UCSD-AML1 (cell line): ENCODE data around the gene FBP2.

Experiments
- DNase-seq: peaks from one replicate; lab custom pipeline; 2025; ENCODE audit not compliant: unreplicated experiment; lab: John Stamatoyannopoulos, UW

The FBP2 gene

DNA sequence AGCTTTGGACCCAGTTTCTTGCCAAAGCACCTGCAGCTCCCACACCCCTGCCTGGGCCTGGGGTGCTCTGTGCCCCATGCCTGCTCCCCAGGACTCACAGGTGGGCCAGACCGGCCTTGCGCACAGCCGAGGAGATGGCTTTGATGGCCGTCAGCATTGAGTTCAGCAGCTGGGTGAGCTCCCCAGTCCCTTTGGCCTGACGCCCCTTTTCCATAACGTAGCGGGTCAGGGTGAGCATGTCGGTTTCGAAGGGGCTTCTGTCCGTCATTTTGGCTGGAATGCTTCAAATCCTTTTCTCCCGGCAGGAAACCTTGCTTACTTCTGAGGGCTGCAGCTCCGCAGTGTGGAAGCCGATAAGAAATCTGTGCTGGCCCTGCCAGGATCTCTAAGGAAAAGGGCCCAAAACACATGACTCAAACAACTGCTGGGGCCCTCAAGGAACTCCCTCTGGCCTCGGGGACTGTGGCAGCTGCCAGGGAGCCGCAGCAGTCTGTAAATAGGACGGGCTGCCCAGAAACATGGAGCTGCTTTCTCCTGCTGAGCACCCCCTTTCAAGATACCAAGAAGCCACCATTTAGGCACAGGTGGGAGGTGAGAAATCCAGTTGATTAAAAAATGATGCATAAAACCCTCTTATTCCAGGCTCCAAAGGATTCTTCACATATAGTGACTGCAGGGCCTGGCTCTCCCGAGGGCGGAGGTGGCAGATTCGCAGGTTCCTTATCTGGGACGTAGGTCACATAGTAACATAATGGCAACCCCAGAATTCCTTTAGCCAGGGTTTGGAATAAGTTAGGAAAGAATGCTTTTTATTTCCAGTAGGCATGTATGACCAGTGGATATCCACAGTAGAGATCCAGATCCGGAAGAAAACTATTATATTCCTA is at the start of gene FBP2:
Gene FBP2 (minus strand): TSS at position 366 of the 887 bp plus-strand sequence. CDS start 98 bp downstream, at position 268.
- no peak for DNase-seq

DNA sequence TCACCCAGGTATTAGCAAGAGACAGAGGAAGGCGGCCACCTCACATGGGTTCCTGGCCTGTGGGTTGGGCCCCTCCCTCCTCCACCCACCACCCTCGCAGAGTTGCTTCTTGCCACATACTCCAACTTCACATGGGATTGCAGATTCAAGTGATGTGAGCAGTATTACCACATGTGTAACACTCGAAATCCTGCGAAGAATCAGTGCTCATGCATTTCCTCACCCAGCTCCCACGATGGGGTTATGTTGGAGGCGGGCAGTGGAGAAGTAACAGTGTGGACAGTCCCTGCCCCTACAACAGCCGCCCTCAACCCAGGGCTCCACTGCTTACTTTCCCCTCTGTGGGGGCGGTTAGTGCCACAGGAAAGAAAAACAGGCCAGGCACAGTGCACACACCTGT is 49.6 kb upstream of the FBP2 start:
- no peak for DNase-seq

DNA sequence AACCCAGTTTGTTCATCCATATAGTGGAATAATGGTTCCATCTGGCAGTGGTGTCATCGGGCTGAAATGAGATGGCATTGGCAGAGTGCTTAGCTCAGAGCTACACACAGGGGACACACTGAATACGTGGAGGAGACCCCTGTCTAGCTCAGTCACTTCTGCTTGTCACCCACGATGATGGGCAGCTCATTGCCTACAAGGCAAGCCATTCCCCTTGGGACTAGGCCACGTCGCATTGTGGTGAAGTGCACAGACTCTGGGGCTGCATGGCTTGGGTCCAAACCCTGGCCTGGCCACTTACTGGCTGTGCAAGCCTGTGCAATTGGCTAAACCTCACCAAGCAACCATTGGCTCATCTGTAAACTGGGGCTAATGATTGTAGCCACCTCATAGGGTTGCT is 48.9 kb upstream of the FBP2 start:
- no peak for DNase-seq

DNA sequence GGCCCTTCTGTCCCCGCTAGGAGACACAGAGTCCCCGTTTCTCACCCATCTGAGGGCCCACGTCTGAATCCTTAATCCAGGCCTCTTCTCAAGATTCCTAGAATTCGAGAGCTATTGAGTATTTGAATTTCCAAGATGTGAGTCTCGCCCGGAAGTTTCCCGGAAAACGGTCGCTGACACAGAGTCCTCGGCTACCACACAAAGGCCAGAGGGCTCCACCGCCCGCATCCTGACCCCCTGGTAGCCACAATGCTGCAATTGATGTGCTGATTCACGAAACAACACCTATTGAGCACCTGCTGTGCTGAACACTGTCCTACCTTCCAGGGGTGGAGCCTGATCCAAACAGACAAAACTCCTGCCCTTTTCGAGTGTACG is 46.4 kb upstream of the FBP2 start:
- DNase-seq, result no peak

DNA sequence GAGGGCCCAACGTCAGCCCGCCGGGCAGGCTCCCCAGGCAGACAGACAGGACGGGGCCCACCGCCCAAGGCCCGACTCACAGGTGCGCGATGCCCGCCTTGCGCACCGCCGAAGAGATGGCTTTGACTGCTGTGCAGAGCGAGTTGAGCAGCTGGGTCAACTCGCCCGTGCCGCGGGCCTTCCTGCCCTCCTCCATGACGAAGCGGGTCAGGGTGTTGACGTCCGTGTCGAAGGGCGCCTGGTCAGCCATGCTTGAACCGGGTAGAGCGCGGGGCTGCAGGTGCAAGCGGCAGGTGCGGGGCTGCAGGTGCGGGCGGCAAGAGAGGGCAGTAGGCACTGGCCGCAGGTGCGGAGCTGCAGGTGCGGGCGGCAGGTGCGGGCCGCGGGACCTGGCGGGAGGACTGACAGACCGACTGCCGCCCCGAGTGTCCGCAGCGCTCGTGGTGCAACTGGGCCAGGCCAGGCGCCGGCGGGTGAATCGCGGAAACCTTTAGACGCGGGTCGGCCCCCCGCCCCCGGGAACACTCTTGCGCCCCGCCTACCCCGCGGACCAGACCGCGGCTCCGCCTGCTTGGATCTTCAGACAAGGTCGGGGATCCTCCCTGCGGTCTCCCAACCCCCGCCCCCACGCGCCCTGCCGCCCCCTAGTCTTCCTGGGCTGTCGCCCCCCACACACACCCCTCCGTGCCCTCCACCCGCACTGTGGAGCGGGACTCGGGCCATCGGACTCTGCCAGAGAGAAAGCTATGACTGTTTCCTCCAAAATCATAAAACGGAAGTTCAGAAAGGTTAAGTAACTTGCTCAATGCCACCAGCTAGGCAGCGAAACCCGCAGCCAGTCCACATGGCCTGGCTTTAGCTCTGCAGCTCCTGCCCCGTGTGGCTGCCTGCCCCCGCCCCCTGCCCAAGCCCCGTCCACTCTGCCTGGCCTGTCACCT is 45.7 kb upstream of the FBP2 start, which contains the start of gene FBP1:
Gene FBP1 (minus strand): TSS at position 458 of the 938 bp plus-strand sequence. CDS start 208 bp downstream, at position 250.
- no peak for DNase-seq

DNA sequence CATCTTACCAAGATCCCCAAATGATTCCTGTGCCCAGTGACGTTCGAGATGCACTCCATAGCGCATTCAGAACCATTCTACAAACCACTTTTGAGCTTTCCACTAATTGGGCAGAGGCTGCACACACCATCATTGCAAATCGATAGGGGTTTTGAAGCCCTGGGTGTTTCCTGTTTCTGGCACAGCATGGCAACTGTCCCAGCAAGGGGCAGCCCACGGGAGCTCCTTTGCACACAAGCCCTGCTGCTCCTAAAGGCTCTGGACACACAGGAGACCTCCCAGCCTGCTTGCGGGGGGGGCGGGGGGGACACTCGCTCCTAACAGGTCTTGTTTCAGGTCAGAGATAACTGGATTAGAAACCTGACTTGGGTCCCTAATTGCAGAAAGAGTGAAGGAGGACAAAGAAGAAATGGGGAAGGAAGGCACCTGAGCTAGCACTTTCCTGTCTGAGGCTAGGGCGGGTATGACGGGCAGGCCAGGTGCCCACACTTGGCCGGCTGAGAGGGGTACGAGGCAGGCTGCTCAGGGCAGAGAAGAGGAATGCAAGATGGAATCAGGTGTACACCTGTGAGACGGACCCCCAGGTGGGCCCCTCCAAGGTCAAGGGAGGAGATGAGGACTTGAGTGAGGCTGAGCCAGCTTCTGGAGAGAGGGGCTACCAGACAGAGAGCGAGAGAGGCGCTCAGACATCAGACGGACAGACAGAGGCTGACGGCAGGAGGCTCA is 44.9 kb upstream of the FBP2 start:
- no peak for DNase-seq

DNA sequence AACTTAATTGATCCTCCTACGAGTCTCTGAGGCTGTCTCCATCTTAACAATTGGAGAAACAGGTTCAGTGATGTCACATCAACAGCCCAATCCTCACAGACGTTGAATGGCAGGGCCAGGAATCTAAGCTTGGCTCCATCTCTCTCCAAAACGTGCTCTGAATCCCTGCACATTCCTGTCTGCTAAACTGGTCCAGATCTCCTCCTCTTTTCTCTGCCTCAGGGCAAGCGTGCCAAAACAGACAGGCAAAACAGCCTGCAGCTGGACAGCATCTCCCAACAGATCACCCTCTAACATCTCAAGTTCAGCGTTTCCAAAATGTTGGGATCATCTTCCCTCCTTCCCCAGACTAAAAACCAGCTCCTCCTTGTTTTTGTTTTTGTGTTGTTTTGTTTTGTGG is 39.1 kb upstream of the FBP2 start:
- DNase-seq, result no peak

DNA sequence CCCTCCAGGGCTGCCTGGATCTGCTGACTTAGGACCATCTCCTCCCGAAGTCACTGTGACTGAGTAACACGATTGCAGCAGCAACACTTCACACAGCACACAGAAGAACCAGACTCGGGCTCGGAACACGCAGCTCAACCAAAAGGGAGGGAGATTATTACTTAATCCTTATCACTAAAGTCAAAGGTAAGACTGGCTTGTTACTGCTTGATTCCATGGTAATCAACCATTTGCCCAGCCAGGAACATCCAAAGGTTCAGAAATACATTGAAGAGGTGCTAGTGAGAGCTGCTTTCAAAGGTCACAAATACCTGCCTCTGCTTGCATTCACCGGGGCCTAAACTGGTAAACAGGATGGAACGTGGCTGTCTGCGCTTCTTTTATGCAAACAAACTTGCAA is 38.0 kb upstream of the FBP2 start:
- DNase-seq, result no peak

DNA sequence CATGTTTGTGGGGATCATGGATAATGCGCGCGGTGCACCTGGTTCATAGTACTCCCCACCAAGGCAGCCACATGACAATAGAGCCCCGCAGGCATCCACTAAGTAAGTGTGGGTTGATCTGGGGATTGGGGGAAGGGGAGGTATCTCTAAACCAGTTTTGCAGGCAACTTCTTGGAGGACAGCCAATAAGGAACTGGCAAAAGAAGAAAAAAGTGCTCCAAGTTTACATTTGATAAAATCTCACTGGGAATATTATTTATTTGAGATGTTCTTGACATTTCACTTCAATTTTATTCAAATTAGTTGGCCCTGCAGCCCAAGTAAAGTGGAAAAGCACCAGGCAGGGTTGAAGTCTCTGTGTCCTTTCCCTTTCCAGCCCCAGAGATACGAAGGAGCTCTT is 37.2 kb upstream of the FBP2 start:
- DNase-seq, result no peak

DNA sequence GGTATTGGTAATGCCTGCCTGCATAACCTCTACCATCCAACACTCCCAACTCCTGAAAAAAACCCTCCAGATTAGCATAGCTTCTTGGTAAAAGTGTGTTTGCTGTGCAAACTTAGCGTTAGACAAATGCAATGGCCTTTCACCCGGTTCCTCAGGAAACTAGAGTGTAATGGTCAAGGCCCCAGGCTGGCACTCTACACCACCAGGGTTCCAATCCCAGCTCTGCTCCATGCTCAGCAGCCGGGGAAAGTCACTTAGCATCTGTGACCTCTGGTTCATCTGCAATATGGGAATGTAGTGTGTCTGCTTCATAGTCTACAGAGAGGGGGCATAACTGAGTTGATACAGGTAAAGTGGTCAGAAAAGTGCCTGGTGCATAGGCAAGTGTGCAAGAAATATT is 36.7 kb upstream of the FBP2 start:
- DNase-seq, result no peak

DNA sequence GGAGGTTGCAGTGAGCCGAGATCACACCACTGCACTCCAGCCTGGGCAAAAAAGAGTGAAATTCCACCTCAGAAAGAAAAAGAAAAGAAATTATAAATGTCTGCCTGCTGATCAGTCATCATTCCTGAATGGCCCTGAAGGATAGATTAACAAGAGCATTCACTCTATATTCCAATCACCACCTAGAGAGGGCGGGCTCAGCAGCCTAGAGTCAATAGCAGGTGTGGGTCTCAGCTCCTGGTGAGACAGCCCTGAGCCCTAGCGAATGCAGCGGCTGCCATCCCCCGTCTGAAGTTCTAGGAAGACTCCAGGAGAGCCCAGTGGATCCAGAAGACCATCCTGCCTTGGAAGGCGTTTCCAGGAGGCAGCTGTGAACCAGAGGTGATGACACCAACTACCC is 33.7 kb upstream of the FBP2 start:
- no peak for DNase-seq

DNA sequence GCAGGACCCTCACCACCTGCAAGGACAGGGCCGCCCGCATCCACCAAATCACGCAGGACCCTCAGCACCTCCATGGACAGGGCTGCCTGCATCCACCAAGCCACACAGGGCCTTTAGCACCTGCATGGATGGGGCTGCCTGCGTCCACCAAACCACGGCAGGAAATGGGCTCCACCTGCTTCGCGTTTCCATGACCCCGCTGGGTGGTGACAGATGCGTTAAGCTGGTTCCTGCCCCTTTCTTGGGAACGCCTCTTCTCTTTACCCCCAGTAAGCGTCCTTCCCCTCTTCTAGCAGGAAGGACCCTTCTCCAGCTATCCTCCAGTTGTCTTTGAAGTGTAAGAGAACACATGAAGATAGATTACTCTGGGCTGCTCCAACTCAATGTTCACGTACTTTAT is 32.2 kb upstream of the FBP2 start:
- no peak for DNase-seq

DNA sequence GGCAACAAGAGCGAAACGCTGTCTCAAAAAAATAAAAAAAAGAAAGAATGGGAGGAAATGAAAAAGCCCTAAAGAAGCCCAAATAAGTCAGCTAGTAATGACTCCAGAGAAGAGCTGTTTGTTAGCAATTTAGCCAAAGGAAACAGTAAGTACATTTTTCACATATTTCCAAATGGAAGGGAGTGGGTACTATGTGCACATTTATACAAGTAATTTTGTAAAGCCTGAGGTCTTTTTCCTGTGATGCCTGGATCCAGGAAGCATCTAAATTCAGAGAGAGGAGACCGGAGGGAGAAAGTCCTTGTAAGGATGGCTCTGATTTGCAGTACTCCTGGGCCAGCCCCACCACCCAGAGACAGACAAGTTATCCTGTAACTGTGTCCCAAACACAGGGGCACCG is 31.0 kb upstream of the FBP2 start:
- no peak for DNase-seq

DNA sequence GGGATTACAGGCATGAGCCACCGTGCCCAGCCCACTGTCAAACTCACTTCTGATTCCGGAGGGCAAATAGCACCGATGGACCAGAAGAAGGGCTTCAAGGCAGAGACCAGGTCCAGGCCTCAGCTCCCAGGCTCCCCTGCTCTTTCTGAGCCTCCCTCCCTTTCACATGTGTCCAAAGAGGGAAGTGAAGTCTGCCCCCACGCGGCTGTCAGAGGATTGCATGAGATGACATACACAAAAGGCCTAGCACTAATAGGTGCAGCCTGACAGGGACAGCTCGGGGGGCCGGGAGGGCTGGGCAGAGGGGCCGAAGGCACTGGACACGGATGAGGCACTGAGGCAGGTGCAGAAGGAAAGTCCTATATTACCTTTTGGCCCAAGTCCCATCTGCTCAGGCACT is 29.6 kb upstream of the FBP2 start:
- peak; percentile 39 for DNase-seq

DNA sequence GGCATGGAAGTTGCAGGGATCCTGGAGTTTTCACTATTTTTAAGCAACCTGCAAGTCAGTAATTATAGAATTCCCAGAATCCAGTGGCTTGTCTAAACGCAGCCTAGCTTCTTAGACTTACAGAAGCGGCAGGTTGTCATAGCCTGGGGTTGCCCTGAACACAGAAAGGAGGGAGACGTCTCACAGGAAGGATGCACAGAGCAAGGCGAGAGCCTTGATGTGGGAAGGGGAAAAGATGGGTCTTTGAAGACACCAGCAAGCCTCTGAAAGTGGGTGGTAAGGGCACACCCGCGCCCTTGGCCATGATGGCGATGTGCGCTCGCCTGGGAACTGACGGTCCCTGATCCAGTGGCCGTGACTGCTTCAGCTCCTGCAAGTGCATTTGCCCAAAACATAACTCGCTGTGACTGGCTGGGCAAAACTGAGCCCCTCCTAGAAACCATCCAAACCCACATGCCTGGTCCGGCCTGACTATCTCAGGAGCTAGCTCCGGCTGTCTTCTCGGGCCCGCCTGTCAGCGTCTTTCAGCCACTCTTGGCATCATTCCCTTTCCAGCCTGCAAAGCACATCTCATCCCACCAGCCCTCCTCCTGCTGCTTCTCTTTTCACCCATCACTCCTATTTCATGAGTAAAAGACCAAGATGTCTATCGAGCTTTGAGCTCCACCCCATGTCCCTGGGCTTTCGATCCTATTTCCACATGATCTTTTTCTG is 28.6 kb upstream of the FBP2 start:
- DNase-seq, result no peak

DNA sequence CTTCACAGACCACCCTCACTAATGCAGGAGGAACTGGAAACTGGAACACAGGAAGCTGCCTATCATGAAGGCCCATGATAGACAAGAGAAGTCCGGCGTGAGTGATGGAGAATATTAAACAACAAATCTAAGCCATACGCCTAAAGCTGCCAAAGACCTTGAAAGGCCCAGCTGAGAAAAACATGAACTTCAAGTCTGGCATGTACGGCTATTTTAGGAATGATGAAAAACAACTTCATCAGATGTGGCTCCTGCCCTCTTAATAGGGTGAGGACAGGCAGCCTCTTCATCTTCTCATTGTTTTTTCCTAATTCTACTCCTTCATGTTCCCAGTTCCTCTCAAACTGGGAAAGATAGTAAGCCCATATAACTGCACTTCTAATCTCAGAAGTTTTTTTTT is 25.4 kb upstream of the FBP2 start:
- no peak for DNase-seq

DNA sequence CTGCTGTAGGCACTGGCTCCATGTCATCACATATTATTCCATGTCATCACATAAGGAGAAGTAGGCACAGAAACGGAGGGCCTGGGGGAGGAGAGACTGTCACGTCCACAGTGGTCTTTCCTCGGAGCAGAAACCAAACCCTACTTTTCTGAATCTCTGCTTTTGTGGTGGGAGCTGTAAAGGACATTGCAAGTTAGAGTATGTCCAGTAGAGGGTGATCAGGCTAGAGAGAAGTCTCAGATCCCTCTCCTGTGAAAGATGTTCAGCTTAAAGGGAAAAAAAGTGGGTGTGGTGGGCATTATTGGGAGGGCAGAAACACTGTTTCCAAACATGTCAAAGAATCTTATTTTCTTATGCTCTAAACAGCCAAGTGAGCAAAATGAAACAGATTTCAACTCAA is 19.4 kb upstream of the FBP2 start:
- no peak for DNase-seq

DNA sequence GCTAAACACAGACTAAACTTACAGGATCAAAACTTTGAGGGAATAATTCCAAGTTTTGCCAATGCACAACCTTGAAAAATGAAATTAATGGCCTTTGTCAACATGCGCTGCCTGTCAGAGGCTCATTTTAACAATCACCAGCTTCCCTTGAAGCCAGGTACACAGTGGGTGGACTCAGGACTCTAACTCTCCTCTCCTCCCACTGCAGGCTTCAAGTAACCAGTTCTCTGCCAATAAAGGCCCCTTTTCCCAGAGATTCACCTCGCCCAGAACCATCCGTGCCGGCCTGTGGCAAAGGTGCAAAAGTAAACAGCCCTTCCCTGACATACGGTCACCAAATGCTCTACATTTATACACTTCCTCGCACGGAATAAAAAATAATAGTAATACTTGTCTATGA is 18.4 kb upstream of the FBP2 start:
- no peak for DNase-seq

DNA sequence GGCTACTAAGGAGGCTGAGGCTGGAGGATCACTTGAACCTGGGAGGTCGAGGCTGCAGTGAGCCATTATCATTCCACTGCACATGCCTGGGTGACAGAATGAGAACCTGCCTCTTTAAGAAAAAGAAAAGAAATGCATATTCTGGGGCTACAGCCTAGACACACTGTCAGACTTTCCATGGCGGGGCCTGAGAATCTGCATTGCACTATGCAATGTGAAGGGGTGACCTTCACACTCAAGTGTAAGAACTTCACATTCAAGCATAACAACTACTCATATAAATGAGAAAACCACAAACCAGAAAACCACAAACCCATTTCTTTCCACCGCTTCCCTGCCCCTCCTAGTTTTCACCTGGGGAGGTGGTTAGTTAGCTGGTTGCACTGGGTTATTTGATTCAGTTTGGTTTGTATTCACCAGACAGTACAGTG is 18.0 kb upstream of the FBP2 start:
- no peak for DNase-seq

DNA sequence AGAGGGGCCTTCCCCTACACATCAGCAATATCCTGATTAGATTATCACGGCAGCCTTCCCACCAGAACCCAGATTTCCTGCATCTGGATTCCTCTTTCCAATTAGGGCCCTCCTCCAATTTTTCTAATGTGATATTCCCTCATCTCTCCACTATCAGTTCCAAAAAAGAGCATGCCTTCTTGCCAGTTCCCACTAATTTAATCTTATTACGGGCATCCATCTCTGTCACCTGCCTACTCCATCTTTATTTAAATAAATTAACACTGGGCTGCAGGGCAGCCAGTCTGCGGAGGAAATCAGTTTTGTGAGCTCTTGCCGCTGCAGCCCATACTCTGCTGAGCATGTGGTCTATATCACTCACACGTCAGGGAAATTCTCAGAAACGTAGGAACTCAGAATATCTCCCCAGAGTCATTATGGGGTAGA is 16.6 kb upstream of the FBP2 start:
- DNase-seq, result no peak

DNA sequence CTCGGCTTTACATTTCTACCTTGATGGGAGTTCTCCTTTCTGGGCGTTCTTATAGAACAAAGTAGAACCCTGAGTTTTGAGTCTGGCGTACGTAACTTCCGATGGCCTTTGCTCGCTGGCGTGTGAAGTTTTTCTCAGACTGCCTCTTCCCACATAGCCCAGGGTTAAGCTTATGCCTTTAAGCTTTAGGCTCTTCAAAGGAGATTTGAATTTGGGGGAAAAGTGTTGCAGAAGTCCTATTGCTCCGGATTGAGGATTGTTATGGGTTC is 13.7 kb upstream of the FBP2 start:
- no peak for DNase-seq
